ENCODE results near the gene PLEKHG4B.
"Not testable (repeated sequence)": the region's sequence is repeated elsewhere in the genome, so short reads cannot be mapped to it uniquely, and the experiment has no call there.

Gene PLEKHG4B

GRCh38 chr5:93221-93980 is 1.4 kb downstream of the PLEKHG4B start:
- no peak for DNase-seq (ENCODE audit: low read depth)

GRCh38 chr5:94113-94892 is 2.3 kb downstream of the PLEKHG4B start:
- DNase-seq (ENCODE audit: low read depth) = no peak

- no peak for DNase-seq (ENCODE audit: low read depth)
Observed at GRCh38 chr5:95241-95980, 3.4 kb downstream of the PLEKHG4B start.

- no peak for DNase-seq (ENCODE audit: low read depth)
Observed at GRCh38 chr5:96976-97660, 5.2 kb downstream of the PLEKHG4B start.

- DNase-seq (ENCODE audit: low read depth) = no peak
Observed at GRCh38 chr5:99815-100214, 7.8 kb downstream of the PLEKHG4B start.

GRCh38 chr5:102411-103043 is 10.6 kb downstream of the PLEKHG4B start:
- DNase-seq (ENCODE audit: low read depth) = no peak

- DNase-seq (ENCODE audit: low read depth) = not testable (repeated sequence)
Observed at GRCh38 chr5:104106-104505, 12.1 kb downstream of the PLEKHG4B start.

GRCh38 chr5:104778-105296 is 12.9 kb downstream of the PLEKHG4B start:
- no peak for DNase-seq (ENCODE audit: low read depth)

GRCh38 chr5:105504-106070 is 13.6 kb downstream of the PLEKHG4B start:
- DNase-seq (ENCODE audit: low read depth) = no peak

GRCh38 chr5:106587-106986 is 14.6 kb downstream of the PLEKHG4B start:
- no peak for DNase-seq (ENCODE audit: low read depth)

- DNase-seq (ENCODE audit: low read depth) = no peak
Observed at GRCh38 chr5:107526-107925, 15.6 kb downstream of the PLEKHG4B start.

- no peak for DNase-seq (ENCODE audit: low read depth)
Observed at GRCh38 chr5:109826-110225, 17.9 kb downstream of the PLEKHG4B start.

- DNase-seq (ENCODE audit: low read depth) = no peak
Observed at GRCh38 chr5:110270-110888, 18.4 kb downstream of the PLEKHG4B start.

GRCh38 chr5:111171-111570 is 19.2 kb downstream of the PLEKHG4B start:
- DNase-seq (ENCODE audit: low read depth) = no peak

GRCh38 chr5:119486-120097 is 27.6 kb downstream of the PLEKHG4B start:
- DNase-seq (ENCODE audit: low read depth) = no peak

- no peak for DNase-seq (ENCODE audit: low read depth)
Observed at GRCh38 chr5:121432-121831, 29.5 kb downstream of the PLEKHG4B start.

GRCh38 chr5:125815-126214 is 33.8 kb downstream of the PLEKHG4B start:
- DNase-seq (ENCODE audit: low read depth) = no peak

GRCh38 chr5:126806-127205 is 34.8 kb downstream of the PLEKHG4B start:
- no peak for DNase-seq (ENCODE audit: low read depth)

GRCh38 chr5:127886-128285 is 35.9 kb downstream of the PLEKHG4B start:
- no peak for DNase-seq (ENCODE audit: low read depth)

GRCh38 chr5:128446-128845 is 36.5 kb downstream of the PLEKHG4B start:
- DNase-seq (ENCODE audit: low read depth) = no peak

All from non-pigmented ciliary epithelial cell (primary cell).